Measurements from ENCODE around the gene QPRT.
"Not testable (repeated sequence)": the region's sequence is repeated elsewhere in the genome, so short reads cannot be mapped to it uniquely, and the experiment has no call there.

Gene QPRT

DNA sequence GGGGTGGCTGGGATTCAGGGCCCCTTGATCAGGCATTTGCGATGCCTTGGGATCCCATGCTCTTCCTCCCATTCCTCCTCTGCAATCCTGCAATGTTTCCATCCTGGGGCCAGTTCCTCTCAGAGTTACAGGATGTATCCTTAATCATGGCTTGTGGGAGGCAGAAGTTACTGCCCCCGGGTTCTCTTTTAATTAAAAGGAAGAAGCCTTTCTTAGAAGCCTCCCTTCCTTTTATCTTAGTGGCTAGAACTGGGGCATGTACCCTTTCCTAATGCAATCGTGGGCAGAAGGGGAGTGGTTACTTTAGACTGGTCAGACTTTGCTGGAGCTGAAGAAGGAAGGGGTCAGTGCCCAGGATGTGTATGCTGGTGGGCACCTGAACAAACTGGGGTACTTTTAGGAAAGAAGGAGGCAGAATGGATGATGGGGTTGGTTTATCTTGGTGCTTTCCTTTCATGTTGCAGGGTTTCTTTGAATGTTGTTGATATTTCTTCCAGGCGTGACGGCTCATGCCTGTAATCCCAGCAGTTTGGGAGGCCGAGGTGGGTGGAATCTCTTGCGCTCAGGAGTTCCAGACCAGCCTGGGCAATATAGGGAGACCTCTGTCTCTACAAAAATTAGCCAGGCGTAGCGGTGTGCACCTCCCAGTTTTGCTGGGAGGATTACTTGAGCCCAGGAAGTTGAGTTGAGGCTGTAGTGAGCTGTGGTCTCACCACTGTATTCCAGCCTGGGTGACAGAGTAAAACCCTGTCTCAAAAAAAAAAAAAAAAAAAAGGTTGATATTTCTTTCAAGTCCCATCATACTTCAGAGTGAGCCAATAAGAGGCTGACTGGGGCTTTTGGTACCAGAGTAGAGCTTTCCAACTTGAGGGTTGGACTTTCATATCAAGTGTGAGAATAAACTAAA is 29.1 kb upstream of the QPRT start:
- Histone ChIP-seq H3K9ac (ENCODE audit: low read length) (no peak overlapping the region), H3K4me3 (ENCODE audit: low read depth in 1 of 2, low read length in 2 of 2) (no peak overlapping the region), H3K27me3 (ENCODE audit: control insufficient read depth in 1 of 2, insufficient read depth in 2 of 2, low read length in 2 of 2) (no peaks in the 10 kb centered on the region), H3K9me3 (ENCODE audit: low read length) (no peaks in the 10 kb centered on the region), H3K4me1 (ENCODE audit: insufficient read depth, low read length) (no peaks in the 10 kb centered on the region), H3K27ac (ENCODE audit: low read depth, low read length) (no peak overlapping the region), H3K36me3 (ENCODE audit: insufficient read depth, low read length) (no peaks in the 10 kb centered on the region)

DNA sequence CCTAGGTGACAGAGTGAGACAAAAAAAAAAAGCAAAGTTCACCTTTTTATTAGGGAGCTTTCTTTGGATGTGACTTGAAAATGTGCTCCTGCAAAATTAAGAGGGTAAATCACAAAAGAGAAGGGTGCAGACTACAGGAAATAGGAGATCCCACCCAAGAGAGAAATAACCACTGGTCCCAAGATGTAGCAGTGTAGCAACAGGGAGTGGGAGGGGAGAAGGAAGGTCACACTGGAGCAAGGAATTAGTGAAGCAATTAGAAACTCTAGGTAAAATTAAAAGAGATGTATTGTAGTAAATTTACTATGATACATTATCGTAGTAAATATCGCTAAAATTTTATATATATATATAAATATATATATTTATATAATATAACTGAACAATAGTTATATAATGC is 28.2 kb upstream of the QPRT start:
- Histone ChIP-seq H3K9ac (ENCODE audit: low read length) (no peak overlapping the region), H3K36me3 (ENCODE audit: insufficient read depth, low read length) (no peaks in the 10 kb centered on the region), H3K27me3 (ENCODE audit: control insufficient read depth in 1 of 2, insufficient read depth in 2 of 2, low read length in 2 of 2) (no peaks in the 10 kb centered on the region), H3K4me1 (ENCODE audit: insufficient read depth, low read length) (no peaks in the 10 kb centered on the region), H3K9me3 (ENCODE audit: low read length) (no peaks in the 10 kb centered on the region), H3K4me3 (ENCODE audit: low read depth in 1 of 2, low read length in 2 of 2) (no peak overlapping the region), H3K27ac (ENCODE audit: low read depth, low read length) (no peak overlapping the region)

DNA sequence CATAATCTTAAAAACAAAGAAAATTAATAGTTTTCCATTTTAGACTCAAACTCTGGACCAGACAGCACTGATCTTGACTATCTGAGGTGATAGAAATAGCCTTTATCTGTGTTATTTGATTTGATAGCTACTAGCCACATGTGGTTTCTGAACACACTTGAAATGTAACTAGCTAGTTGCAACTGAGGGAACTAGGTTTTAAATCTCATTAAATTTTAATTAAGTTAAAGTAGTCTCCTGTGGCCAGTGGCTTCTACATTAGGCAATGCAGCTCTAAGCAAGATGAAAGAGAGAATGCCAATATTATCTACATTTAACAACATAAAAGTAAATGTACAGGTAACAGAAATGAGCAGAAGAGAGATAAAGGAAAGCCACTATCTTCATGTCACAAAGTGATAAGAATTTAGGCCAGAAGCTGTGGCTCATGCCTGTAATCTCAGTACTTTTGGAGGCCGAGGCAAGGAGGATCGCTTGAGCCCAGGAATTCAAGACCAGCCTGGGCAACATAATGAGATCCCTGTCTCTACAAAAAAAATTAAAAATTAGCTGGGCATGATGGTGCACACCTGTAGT is 27.1 kb upstream of the QPRT start:
- Histone ChIP-seq H3K9ac (ENCODE audit: low read length) (no peak overlapping the region), H3K27me3 (ENCODE audit: control insufficient read depth in 1 of 2, insufficient read depth in 2 of 2, low read length in 2 of 2) (no peaks in the 10 kb centered on the region), H3K36me3 (ENCODE audit: insufficient read depth, low read length) (no peaks in the 10 kb centered on the region), H3K4me1 (ENCODE audit: insufficient read depth, low read length) (no peaks in the 10 kb centered on the region), H3K9me3 (ENCODE audit: low read length) (no peaks in the 10 kb centered on the region), H3K4me3 (ENCODE audit: low read depth in 1 of 2, low read length in 2 of 2) (no peak overlapping the region), H3K27ac (ENCODE audit: low read depth, low read length) (no peak overlapping the region)

DNA sequence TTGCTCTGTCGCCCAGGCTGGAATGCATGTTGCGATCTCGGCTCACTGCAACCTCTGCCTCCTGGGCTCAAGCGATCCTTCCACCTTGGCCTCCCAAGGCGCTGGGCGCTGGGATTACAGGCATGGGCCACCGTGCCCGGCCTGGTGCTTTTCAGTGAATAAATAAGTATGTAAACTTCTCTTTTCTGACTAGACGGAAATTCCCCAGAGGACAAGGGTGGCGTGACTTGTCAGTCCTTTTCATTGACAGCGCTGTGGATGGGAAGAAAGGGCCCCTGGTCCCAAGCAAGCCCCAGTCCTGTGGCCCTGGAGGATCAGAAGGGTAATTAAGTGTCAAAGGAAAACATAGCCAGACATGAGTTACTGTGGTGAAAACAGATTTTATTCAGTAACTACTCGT is 25.5 kb upstream of the QPRT start:
- H3K4me1 ChIP-seq (ENCODE audit: insufficient read depth, low read length), result no peaks in the 10 kb centered on the region
- H3K9ac ChIP-seq (ENCODE audit: low read length), result no peak overlapping the region
- H3K36me3 ChIP-seq (ENCODE audit: insufficient read depth, low read length), result no peaks in the 10 kb centered on the region
- H3K27me3 ChIP-seq (ENCODE audit: control insufficient read depth in 1 of 2, insufficient read depth in 2 of 2, low read length in 2 of 2), result no peaks in the 10 kb centered on the region
- H3K9me3 ChIP-seq (ENCODE audit: low read length), result no peaks in the 10 kb centered on the region
- H3K4me3 ChIP-seq (ENCODE audit: low read depth in 1 of 2, low read length in 2 of 2), result no peak overlapping the region
- H3K27ac ChIP-seq (ENCODE audit: low read depth, low read length), result no peak overlapping the region

DNA sequence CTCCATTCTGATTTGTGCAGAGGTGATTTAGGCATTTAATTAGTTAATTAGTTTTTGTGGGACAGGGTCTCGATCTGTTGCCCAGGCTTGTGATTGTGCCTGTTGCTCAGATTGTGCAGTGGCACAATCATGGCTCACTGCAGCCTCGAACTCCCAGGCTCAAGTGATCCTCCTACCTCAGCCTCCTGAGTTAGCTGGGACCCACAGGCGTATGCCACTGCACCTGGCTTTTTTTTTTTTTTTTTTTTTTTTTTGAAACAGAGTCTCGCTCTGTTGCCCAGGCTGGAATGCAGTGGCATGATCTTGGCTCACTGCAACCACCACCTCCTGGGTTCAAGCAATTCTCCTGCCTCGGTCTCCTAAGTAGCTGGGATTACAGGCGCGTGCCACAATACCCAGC is 25.1 kb upstream of the QPRT start:
- not testable (repeated sequence) for H3K4me1 ChIP-seq (ENCODE audit: insufficient read depth, low read length); H3K4me3 ChIP-seq (ENCODE audit: low read depth in 1 of 2, low read length in 2 of 2); H3K36me3 ChIP-seq (ENCODE audit: insufficient read depth, low read length); H3K27me3 ChIP-seq (ENCODE audit: control insufficient read depth in 1 of 2, insufficient read depth in 2 of 2, low read length in 2 of 2); H3K27ac ChIP-seq (ENCODE audit: low read depth, low read length); H3K9ac ChIP-seq (ENCODE audit: low read length); H3K9me3 ChIP-seq (ENCODE audit: low read length)

DNA sequence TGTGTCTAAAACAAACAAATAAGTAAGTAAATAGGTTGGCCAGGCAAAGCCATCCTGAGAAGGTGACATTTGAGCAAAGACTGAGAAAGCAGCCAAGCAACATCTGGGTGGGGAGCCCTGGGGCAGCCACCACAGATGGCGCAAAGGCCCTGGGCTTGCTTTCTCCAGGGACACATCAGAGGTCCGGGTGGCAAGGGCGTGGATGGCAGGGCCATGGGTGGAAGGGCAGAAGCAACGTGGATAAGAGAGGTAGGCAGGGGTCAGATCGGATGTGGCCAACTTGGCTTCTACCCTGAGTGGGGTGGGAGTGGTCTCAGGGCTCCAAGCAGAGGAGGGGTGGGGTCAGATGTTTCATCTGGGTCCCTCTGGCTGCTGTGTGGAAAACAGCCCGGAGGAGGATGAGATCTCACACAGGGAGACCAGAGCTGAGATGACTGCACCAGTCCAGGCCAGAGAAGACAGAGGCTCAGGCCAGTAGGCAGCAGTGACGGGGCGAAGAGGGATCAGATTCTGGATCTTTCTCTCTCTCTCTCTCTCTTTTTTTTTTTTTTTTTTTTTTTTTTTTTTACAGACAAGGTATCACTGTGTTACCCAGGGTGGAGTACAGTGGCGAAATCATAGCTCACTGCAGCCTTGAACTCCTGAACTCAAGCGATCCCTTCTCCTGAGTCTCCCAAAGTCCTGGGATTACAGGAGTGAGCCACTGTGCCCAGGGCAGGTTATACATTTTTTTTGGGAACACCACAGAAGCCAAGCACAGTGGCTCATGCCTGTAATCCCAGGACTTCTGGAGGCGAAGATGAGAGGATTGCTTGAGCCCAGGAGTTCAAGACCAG is 22.1 kb upstream of the QPRT start:
- Histone ChIP-seq H3K4me3 (ENCODE audit: low read depth in 1 of 2, low read length in 2 of 2) (no peak overlapping the region), H3K27me3 (ENCODE audit: control insufficient read depth in 1 of 2, insufficient read depth in 2 of 2, low read length in 2 of 2) (no peaks in the 10 kb centered on the region), H3K27ac (ENCODE audit: low read depth, low read length) (no peak overlapping the region), H3K36me3 (ENCODE audit: insufficient read depth, low read length) (no peaks in the 10 kb centered on the region), H3K9ac (ENCODE audit: low read length) (no peak overlapping the region), H3K4me1 (ENCODE audit: insufficient read depth, low read length) (no peaks in the 10 kb centered on the region), H3K9me3 (ENCODE audit: low read length) (no peaks in the 10 kb centered on the region)

DNA sequence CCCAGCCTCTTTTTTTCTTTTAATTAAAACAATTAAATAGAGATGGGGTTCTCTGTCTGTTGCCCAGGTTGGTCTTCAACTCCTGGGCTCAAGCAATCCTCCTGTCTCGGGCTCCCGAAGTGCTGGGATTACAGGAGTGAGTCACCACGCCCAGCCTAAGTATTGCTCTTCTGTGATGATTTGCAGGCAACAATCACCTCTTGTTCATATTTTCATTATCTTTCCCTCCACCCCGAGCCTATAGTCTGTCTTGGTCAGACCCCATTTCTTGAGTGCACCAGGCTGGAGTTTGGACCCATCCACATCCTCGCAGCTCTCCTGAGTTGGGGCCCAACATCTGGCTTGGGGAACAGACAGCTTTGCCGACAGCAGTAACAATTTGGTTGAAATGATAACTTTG is 20.3 kb upstream of the QPRT start:
- Histone ChIP-seq H3K9me3 (ENCODE audit: low read length) (no peaks in the 10 kb centered on the region), H3K9ac (ENCODE audit: low read length) (no peak overlapping the region), H3K4me3 (ENCODE audit: low read depth in 1 of 2, low read length in 2 of 2) (no peak overlapping the region), H3K27me3 (ENCODE audit: control insufficient read depth in 1 of 2, insufficient read depth in 2 of 2, low read length in 2 of 2) (no peaks in the 10 kb centered on the region), H3K36me3 (ENCODE audit: insufficient read depth, low read length) (no peaks in the 10 kb centered on the region), H3K27ac (ENCODE audit: low read depth, low read length) (no peak overlapping the region), H3K4me1 (ENCODE audit: insufficient read depth, low read length) (no peaks in the 10 kb centered on the region)

DNA sequence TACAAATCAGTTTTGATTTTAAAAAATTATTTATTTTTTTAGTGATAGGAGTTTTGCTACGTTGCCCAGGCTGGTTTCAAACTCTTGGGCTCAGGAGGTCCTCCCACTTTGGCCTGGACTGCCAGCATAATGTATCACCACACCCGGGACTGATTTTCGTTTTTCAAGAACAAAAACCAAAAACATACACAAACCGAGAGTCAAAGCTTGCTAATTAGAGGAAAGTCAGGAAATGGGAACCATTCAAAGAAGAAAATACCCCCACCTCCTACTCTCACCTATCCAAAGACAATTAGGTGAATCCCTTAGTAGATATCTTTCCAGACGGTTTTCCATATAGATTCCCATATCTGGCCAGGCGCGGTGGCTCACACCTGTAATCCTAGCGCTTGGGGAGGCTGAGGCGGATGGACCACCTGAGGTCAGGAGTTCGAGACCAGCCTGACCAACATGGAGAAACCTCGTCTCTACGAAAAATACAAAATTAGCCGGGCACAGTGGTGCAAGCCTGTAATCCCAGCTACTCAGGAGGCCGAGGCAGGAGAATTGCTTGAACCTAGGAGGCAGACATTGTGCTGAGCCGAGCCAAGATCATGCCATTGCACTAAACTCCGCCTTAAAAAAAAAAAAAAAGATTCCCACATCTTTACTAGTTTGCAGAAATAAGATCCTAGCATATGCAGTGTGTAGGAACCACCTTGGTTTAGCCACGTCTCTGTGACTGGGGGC is 16.8 kb upstream of the QPRT start:
- Histone ChIP-seq H3K9me3 (ENCODE audit: low read length) (no peaks in the 10 kb centered on the region), H3K27me3 (ENCODE audit: control insufficient read depth in 1 of 2, insufficient read depth in 2 of 2, low read length in 2 of 2) (no peaks in the 10 kb centered on the region), H3K4me1 (ENCODE audit: insufficient read depth, low read length) (peaks cover 12% of the 10 kb centered on the region), H3K27ac (ENCODE audit: low read depth, low read length) (no peak overlapping the region), H3K9ac (ENCODE audit: low read length) (no peak overlapping the region), H3K4me3 (ENCODE audit: low read depth in 1 of 2, low read length in 2 of 2) (no peak overlapping the region), H3K36me3 (ENCODE audit: insufficient read depth, low read length) (no peaks in the 10 kb centered on the region)

DNA sequence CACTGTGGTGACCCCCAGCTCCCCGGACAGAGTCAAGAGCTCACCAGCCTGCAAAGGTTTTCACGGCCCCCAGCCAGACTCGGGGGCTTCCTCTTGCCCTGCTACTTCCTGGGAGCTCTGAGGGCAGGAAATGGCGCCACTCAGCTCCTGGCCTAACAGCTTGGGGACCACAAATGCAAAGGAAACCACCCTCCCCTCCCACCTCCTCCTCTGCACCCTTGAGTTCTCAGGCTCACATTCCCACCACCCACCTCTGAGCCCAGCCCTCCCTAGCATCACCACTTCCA is 16.3 kb upstream of the QPRT start:
- Histone ChIP-seq H3K36me3 (ENCODE audit: insufficient read depth, low read length) (no peaks in the 10 kb centered on the region), H3K9ac (ENCODE audit: low read length) (no peak overlapping the region), H3K4me1 (ENCODE audit: insufficient read depth, low read length) (peaks cover 12% of the 10 kb centered on the region), H3K9me3 (ENCODE audit: low read length) (no peaks in the 10 kb centered on the region), H3K27ac (ENCODE audit: low read depth, low read length) (no peak overlapping the region), H3K27me3 (ENCODE audit: control insufficient read depth in 1 of 2, insufficient read depth in 2 of 2, low read length in 2 of 2) (no peaks in the 10 kb centered on the region), H3K4me3 (ENCODE audit: low read depth in 1 of 2, low read length in 2 of 2) (no peak overlapping the region)

DNA sequence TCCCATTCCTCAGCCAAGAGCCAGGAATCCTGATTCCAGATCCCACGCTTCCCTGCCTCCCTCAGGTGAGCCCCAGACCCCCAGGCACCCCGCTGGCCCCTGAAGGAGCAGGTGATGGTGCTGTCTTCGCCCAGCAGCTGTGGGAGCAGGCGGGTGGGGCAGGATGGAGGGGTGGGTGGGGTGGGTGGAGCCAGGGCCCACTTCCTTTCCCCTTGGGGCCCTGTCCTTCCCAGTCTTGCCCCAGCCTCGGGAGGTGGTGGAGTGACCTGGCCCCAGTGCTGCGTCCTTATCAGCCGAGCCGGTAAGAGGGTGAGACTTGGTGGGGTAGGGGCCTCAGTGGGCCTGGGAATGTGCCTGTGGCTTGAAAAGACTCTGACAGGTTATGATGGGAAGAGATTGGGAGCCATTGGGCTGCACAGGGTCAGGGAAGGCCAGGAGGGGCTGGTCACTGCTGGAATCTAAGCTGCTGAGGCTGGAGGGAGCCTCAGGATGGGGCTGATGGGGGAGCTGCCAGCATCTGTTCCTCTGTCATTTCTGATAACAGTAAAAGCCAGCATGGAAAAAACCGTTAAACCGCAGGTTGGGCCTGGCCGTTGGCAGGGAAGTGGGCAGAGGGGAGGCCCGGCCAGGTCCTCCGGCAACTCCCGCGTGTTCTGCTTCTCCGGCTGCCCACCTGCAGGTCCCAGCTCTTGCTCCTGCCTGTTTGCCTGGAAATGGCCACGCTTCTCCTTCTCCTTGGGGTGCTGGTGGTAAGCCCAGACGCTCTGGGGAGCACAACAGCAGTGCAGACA is 15.8 kb upstream of the QPRT start, which contains the start of gene SPN:
TSS of gene SPN (plus strand) at position 232 of the 791 bp plus-strand sequence. CDS start at position 714, 482 bp downstream.
- Histone ChIP-seq H3K9me3 (ENCODE audit: low read length) (no peaks in the 10 kb centered on the region), H3K27ac (ENCODE audit: low read depth, low read length) (no peak within 1 kb of the TSS), H3K4me3 (ENCODE audit: low read depth in 1 of 2, low read length in 2 of 2) (no peak within 1 kb of the TSS), H3K9ac (ENCODE audit: low read length) (no peak within 1 kb of the TSS), H3K4me1 (ENCODE audit: insufficient read depth, low read length) (peaks cover 12% of the 10 kb centered on the region), H3K27me3 (ENCODE audit: control insufficient read depth in 1 of 2, insufficient read depth in 2 of 2, low read length in 2 of 2) (no peaks in the 10 kb centered on the region), H3K36me3 (ENCODE audit: insufficient read depth, low read length) (no peaks in the 10 kb centered on the region)

DNA sequence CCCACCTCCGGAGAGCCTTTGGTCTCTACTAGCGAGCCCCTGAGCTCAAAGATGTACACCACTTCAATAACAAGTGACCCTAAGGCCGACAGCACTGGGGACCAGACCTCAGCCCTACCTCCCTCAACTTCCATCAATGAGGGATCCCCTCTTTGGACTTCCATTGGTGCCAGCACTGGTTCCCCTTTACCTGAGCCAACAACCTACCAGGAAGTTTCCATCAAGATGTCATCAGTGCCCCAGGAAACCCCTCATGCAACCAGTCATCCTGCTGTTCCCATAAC is 15.2 kb upstream of the QPRT start:
- Histone ChIP-seq H3K4me1 (ENCODE audit: insufficient read depth, low read length) (peaks cover 12% of the 10 kb centered on the region), H3K27me3 (ENCODE audit: control insufficient read depth in 1 of 2, insufficient read depth in 2 of 2, low read length in 2 of 2) (no peaks in the 10 kb centered on the region), H3K27ac (ENCODE audit: low read depth, low read length) (no peak overlapping the region), H3K9me3 (ENCODE audit: low read length) (no peaks in the 10 kb centered on the region), H3K4me3 (ENCODE audit: low read depth in 1 of 2, low read length in 2 of 2) (no peak overlapping the region), H3K36me3 (ENCODE audit: insufficient read depth, low read length) (no peaks in the 10 kb centered on the region), H3K9ac (ENCODE audit: low read length) (no peak overlapping the region)

Measured in muscle layer of colon (tissue), 2 donors.